CD4-positive, alpha-beta T cell treated with Interleukin-12 subunit alpha and Interleukin-12 subunit beta, for 1 hour (primary cell): ENCODE measurements around the gene MLX.
"Not testable (repeated sequence)": the region's sequence is repeated elsewhere in the genome, so short reads cannot be mapped to it uniquely, and the experiment has no call there.

Experiments
- DNase-seq: peaks from one replicate; pipeline ENCODE4 v3.0.0-alpha.2; 2020

Gene MLX

GRCh38 chr17:42581744-42582270 lies 14.9 kb downstream of the MLX start:
- no peak for DNase-seq

GRCh38 chr17:42584880-42585279 lies 18.0 kb downstream of the MLX start:
- DNase-seq = no peak

GRCh38 chr17:42585353-42585752 lies 18.5 kb downstream of the MLX start:
- no peak for DNase-seq

- DNase-seq = no peak
Observed at GRCh38 chr17:42586514-42587230, 19.8 kb downstream of the MLX start.

- DNase-seq = no peak
Observed at GRCh38 chr17:42590886-42591285, 24.0 kb downstream of the MLX start.

GRCh38 chr17:42591411-42591810 lies 24.5 kb downstream of the MLX start:
- no peak for DNase-seq

GRCh38 chr17:42596386-42596785 lies 29.5 kb downstream of the MLX start:
- no peak for DNase-seq

- no peak for DNase-seq
Observed at GRCh38 chr17:42598905-42599304, 32.0 kb downstream of the MLX start.

GRCh38 chr17:42603318-42603717 lies 36.4 kb downstream of the MLX start:
- no peak for DNase-seq

GRCh38 chr17:42607769-42608168 lies 40.9 kb downstream of the MLX start:
- DNase-seq = no peak

GRCh38 chr17:42608305-42609181 lies 41.6 kb downstream of the MLX start:
- peak; percentile 12 for DNase-seq

GRCh38 chr17:42609182-42609813 lies 42.4 kb downstream of the MLX start, which contains the start of the genes RETREG3 and TUBG1:
Gene RETREG3 (minus strand): TSS chr17:42609374. CDS start chr17:42609324, 50 bp downstream.
Gene TUBG1 (plus strand): TSS chr17:42609683. CDS start chr17:42609738, 55 bp downstream.
- DNase-seq = peak; percentile 99

GRCh38 chr17:42609814-42610801 lies 43.2 kb downstream of the MLX start:
- not testable (repeated sequence) for DNase-seq

GRCh38 chr17:42612013-42612412 lies 45.1 kb downstream of the MLX start:
- no peak for DNase-seq

GRCh38 chr17:42613699-42614295 lies 46.9 kb downstream of the MLX start:
- no peak for DNase-seq

- no peak for DNase-seq
Observed at GRCh38 chr17:42617956-42618431, 51.1 kb downstream of the MLX start.

GRCh38 chr17:42618442-42619150 lies 51.7 kb downstream of the MLX start:
- no peak for DNase-seq

GRCh38 chr17:42621987-42622386 lies 55.1 kb downstream of the MLX start:
- not testable (repeated sequence) for DNase-seq
